MV-4-11 (cell line): ENCODE measurements around the gene CACHD1.
A peak's percentile ranks its signal among the peaks of the same experiment; 100 is the strongest.

Experiments used
- DNase-seq: peaks from one replicate; lab custom pipeline; 2025; lab: John Stamatoyannopoulos, UW

The CACHD1 gene

DNA sequence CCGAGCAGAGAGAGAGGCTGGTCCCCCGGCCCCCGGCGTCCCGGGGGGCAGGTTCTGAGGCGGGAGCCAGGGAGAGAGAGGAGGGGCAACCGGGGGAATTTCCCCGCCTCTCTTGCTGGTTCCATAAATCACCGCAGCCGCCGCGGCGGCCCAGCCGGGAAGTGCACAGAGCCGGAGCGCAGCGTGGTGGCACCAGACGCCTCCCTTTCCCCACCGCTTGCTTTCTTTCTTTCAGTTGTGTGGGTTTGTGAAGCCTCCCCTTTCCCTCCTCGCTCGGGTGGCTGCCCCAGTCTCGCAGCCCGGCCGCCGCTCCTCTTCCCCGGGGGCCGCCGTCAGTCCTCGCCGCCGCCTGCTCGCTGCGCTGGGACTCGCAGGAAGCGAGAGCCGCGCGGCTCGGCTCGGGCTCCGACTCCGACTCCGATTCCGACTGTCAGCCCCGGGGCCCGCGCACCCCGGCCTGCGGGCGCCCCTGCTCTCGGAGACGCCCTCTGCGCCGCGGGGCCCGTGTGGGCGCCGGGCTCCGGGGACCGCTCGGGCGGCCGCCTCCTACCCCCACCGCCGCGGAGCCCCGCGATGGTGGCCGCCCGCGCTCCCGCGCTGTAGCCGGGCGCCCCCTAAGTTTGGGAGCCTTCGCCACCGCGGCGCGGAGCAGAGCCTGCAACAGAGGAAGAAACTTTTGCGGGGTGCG is at the start of gene CACHD1:
TSS of gene CACHD1 (plus strand) at position 153 of the 688 bp plus-strand sequence. CDS start 616 bp downstream, outside the sequence.
- peak; percentile 25 for DNase-seq

GRCh38 chr1:64421377-64421776 is 48.6 kb upstream of the CACHD1 start:
- no peak for DNase-seq

DNA sequence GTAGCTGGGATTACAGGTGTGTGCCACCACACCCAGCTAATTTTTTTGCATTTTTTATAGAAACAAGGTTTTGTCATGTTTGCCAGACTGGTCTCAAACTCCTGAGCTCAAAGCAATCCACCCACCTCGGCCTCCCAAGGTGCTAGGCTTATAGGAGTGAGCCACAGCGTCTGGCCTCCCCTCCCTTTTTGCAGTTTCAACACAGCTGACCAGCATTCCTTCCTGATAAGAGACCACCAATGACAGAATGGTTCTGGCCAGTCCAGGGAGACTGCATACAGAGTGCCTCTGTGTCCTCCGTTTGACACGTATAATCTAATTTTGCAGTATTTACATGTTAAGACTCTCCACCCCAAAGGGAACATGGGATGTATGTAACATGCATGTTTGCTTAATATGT is 46.4 kb upstream of the CACHD1 start:
- no peak for DNase-seq

GRCh38 chr1:64424412-64424811 is 45.5 kb upstream of the CACHD1 start:
- DNase-seq, result no peak

DNA sequence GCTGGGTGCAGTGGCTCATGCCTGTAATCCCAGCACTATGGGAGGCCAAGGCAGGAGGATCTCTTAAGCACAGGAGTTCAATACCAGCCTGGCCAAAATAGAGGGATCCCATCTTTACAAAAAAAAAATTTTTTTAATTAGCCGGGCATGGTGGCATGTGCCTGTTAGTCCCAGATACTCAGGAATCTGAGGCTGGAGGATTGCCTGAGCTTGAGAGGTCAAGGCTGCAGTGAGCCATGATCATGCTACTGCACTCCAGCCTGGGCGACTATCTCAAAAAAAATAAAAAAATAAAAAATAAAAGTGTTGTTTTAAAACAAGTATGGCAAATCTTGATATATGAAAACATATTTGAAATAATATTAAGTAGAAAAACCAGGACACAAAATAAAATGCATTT is 44.4 kb upstream of the CACHD1 start:
- DNase-seq, result no peak

GRCh38 chr1:64426681-64427080 is 43.2 kb upstream of the CACHD1 start:
- no peak for DNase-seq

DNA sequence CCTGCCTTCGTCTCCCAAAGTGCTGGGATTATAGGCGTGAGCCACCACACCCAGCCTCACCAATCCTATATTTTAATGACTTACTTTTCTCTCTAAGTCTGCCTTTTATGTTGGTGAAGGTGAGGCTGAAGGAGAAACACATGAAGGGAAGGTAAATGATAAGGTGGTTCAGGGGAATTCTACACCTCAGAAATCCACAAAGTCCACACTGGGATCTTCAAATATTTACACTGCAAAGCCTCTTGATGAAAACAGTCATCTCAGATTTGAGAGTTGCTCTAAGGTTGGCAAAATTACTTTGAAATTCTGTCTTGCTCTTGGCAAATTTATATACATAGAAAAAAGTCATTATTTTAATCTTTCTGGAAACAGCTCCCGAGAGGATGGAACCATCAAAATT is 42.0 kb upstream of the CACHD1 start:
- DNase-seq, result no peak

GRCh38 chr1:64433308-64433707 is 36.6 kb upstream of the CACHD1 start:
- no peak for DNase-seq

DNA sequence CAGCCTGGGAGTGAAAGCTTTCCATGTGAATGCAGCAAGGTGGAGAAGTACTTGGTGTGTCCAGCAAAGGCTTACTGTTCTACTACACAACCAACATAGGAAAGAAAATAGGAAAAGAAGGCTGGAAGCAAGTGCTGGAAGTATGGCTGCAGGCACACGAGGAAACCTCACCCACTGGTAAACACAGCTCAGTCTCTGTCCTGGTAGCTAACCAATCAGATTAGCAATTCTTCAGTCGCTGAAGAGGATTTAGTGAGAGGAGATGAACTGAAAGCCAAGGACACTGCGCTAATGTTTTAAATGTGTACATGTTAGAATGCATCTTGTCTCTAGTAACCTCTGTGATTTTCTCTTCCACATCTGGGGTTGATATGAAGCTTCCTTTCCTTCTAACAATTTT is 36.2 kb upstream of the CACHD1 start:
- no peak for DNase-seq

DNA sequence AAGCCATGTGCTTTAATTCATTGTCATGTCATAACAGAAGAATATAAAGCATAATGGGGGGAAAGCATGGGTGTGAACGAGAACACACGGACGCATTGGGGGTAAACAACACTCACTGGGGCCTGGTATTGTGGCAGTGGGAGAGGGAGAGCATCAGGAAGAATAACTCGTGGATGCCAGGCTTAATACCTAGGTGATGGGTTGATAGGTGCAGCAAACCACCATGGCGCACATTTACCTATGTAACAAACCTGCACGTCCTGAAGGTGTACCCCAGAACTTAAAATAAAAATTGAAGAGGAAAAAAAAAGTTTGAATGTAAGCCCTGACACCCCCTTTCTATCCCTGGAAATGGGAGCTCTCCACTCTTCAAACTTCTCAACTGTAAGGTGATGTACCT is 34.9 kb upstream of the CACHD1 start:
- DNase-seq, result no peak

DNA sequence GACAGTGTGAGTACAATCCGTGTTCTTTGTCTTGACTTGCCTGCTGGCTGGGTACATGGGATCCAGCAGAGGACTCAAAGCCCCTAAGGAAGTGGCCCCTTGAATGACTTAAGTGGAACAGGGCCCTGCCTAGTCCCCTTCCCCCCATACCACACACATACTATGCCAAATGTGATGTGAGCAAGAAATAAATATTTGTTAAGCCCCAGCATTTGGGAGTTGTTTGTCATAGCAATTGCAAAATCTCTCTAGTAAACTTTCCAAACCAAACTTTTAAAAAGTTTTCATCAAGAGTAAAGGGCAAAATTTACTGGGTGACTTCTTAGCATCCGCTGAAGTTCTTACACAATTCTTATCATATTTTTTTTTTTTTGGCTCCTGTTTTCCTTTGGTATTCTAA is 32.5 kb upstream of the CACHD1 start:
- DNase-seq, result no peak

DNA sequence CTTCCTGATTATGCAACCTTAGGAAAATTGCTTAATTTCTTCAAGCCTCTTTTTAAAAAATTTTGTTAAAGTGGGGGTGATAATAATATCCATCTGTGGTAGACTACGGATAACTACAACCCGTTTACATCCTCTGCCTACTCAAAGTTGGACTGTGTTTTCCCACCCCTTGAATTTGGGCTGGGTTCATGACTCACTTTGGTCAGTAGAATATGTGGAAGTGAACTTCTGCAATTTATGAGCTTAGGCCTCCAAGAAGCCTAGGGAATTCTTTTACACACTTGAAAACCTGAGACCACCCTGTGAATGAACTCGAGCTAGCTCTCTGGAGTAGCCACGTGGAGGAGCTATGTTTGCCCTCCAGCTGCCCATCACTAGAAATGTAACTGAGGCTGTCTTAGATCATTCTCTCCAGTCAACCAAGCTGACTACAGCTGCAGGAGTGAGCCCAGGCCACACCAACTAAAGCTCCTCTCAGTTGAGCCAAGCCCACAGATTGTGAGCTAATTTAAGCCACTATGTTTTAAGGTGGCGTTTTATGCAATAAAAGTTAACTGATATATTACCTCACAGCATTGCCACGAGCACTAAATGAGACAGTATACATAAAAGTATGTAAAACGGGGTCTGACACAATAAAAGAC is 29.6 kb upstream of the CACHD1 start:
- DNase-seq, result peak; percentile 56

DNA sequence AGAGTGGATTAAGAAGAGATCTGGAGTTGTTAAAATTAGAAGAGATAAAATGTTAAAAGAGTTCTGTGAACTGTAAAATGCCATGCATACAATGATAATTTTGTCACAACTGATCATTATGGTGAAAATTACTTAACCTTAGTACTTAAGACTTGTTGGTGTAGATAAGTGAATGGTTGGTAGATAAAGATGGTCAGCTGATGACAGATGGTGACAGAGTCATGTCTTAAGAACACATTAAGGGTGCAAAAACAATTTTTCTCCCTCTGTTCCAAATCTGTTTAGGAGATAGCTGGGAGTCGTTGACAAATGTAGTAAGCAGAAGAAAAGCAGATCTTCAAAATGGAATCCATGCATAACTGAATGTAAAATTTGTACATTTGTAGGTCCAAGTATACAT is 18.5 kb upstream of the CACHD1 start:
- no peak for DNase-seq

DNA sequence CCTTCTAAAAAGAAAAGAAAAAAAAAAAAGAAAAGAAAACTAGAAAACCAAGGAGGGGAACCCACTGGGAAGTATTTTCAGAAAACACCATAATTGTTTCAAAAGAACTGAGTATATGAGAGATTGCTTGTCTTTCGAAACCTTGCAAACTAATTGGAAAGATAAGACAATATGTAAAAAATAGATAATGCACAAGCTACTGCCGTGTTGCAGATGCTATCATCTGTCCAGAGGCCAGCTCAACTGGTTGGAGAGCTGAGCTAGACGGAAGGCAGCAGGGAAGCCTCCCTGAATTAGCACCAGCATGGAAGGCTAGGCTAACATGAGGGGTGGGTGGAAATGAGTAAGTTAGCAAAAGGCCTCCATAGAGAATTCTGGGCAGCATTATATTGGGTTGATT is 16.2 kb upstream of the CACHD1 start:
- DNase-seq, result no peak

DNA sequence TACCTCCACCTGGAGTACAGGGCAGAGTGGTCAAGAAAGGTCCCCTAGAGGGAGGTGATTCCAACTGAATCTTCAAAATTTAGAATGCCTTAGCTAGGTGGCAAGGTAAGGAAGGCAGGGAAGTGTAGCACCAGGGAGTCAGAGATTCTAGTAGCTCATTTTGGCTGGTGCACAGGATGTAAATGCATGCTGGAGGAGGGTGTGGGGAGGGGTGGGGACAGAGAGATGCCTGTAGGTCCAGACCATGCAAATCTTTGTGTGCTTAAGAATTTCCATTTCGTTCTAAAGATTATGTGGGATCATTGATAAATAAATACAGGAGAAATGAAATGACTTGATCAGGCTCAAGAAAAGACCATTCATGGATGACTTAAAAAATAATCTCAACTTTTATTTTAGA is 11.0 kb upstream of the CACHD1 start:
- DNase-seq, result no peak

- DNase-seq, result no peak
These were observed 10.2 kb upstream of the CACHD1 start for GRCh38 chr1:64459743-64460142.

DNA sequence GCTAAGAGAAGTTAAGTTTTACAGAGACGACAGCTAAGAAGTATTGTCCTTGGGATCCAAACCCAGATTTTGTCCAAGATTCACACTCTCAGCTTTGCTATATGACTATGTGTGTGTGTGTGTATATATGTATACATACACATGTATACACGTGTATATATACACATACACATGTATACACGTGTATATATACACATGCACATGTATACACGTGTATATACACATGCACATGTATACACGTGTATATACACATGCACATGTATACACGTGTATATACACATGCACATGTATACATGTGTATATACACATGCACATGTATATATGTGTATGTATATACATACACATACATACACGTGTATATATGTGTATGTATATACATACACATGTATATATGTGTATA is 3.9 kb upstream of the CACHD1 start:
- no peak for DNase-seq

GRCh38 chr1:64469116-64469976 is 583 bp upstream of the CACHD1 start:
- DNase-seq, result no peak

DNA sequence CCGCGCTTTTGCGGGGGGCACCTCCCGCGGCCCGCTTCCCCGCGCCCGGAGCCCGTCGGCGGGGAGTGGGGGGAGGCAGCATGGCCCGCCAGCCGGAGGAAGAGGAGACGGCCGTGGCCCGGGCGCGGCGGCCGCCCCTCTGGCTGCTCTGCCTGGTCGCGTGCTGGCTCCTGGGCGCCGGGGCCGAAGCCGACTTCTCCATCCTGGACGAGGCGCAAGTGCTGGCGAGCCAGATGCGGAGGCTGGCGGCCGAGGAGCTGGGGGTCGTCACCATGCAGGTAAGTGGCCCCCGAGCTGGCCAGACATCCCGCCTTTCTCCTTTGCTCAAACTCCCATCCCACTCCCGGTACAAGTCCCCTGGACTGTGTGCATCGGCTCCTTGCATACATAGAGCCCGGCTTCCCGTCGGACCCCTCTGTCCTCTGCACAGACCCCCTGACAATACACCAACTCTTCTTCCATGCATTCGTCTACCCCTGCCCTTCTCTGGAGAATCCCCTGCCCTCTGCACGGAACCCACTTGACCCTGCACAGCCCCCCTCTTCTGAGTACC is 812 bp downstream of the CACHD1 start:
- no peak for DNase-seq

- DNase-seq, result no peak
These were observed 1.5 kb downstream of the CACHD1 start for GRCh38 chr1:64471218-64472039.

DNA sequence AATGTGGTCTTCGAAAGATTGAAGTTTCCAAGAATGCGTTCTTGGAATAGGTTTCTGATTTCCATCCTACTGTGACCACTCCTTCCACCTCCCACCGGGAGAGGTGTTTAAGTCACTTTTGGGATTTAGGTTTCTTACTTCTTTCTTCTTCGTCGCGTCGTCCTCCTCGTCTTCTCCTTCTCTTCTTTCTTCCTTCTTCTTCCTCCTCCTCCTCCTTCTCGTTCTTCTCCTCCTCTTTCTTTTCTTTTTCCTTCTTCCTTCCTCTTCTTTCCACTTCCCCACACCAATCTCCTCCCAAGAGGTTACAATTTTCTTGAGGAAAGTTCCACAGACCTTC is 2.1 kb downstream of the CACHD1 start:
- no peak for DNase-seq

DNA sequence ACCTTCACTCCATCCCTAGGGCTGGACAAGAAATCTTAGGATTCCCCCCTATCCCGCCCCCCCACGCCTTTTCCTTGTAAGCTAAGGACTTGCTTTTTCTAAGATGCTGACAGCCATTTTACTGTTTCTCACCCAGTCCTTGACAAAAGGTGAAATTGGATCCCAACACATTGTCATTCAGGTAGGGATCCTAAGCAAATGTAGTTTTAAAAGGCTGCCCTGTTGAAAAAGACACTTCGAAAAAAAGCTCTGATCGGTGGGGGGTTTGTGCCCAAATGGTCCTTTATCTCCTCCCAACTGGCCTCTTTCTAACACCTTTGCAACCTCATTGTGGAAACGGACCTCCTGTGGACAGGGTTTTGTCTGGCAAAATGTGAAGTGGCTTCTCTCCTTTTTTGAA is 2.9 kb downstream of the CACHD1 start:
- no peak for DNase-seq
